GM19372 (cell line): ENCODE data around the gene SPINT3.

ENCODE experiments used
- ATAC-seq: cut with Tn5 transposase; IDR thresholded peaks from one replicate; pipeline ENCODE4 v1.9.1; 2021; ENCODE audit warnings: mild to moderate bottlenecking, low read depth, moderate library complexity; ENCODE audit not compliant: unreplicated experiment

SPINT3 gene

DNA sequence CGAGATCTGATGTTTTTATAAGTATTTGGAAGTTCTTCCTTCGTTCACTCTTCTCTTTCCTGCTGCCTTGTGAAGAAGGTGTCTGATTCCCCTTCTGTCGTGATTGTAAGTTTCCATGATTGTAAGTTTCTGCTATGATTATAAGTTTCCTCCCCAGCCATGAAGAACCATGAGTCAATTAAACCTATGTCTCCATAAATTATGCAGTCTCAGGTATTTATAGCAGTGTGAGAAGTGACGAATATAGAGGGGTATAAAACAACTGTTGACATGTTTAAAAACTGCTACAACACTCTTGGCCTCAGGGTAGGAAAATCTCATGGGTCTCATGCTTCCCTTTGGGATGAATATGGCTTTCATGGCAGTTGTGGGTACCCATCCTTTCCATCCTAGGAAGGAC lies 51.7 kb downstream of the SPINT3 start:
- ATAC-seq, result no peak

DNA sequence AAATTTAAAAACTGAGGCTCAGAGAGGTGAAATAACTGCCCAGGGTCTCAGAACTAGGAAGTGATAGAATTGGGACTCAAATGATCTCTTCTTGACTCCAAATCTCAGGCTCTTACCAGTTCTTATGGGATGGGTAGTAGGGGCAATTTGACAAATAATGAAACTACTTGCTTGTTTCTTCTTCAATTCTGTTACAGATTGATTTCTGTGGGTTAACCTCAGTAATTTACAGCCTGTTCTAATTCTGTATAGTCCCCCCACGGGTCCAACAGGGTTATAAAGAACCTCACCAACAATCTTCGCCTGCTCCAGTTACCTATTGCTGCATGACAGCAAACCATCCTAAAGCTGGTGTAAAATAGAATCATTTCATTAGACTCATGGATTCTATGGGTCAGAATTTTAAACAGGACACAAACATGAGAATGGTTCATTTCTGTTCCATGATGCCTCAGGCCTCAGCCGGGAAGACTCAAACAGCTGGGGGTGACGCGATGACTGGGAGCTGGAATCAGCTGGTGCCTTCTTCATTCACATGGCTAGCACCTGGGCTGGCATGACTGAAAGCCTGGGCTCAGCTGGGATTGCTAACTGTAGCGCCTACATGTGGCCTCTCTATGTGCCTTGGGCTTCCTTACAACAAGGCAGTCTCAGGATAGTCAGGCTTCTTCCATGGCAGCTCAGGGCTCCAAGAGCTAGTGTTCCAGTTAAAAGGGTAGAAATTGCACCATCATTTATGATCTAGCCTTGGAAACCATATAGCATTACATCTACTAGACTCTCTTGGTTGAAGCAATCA lies 52.5 kb downstream of the SPINT3 start:
- no peak for ATAC-seq
